HepG2 (cell line): ENCODE data around the gene HHATL. TPM values are rescaled to one million over a fixed set of nuclear protein-coding genes. Genes with fewer than 3 reads are reported as not detected.
A peak's percentile ranks its signal among the peaks of the same experiment; 100 is the strongest.

ENCODE experiments used
- ATAC-seq: fragments of 200-7000 bp; cut with Tn5 transposase; 3 replicates; pipeline ENCODE4 v1.9.1; 2020; ENCODE audit warnings: mild to moderate bottlenecking, moderate library complexity
- BruUV-seq: library from RNA; stranded (reverse); fragments of 400-500 nt; replicated peaks from 2 replicates; lab custom pipeline; 2021; lab: Mats Ljungman, UMichigan
- CTCF ChIA-PET: fragments of 300-600 bp; formaldehyde crosslinking; extraction: SDS; loops from one replicate; lab custom pipeline; 2021; ENCODE audit warnings: low total read pairs, inconsistent platforms, low intra/inter-chr PET ratio; lab: Yijun Ruan, JAX
- POLR2A ChIA-PET: fragments of 350-600 bp; sonication (Branson Sonifier 250); formaldehyde crosslinking; loops from one replicate; lab custom pipeline; 2020; ENCODE audit warnings: antibody characterized with exemption, inconsistent platforms; lab: Yijun Ruan, JAX
- DNase-seq: peaks from one replicate; pipeline ENCODE4 v3.0.0-alpha.2; 2015; ENCODE audit warnings: low spot score
- FAIRE-seq: peaks from 3 replicates; lab custom pipeline; 2011; peaks lifted over from hg19 to GRCh38; lab: Jason Lieb, UNC
- H2AFZ ChIP-seq: one replicate; pipeline ENCODE4 v1.6.1; 2011; ENCODE audit warnings: low read length, inconsistent platforms
- H3K27ac ChIP-seq: fragments of 300-600 bp; 3 replicates; pipeline ENCODE4 v1.8.0; 2011; ENCODE audit warnings: mixed run types, mild to moderate bottlenecking, mixed read lengths, low read length, inconsistent platforms; ENCODE audit not compliant: insufficient read depth; ENCODE audit errors: extremely low read length
- H3K27me3 ChIP-seq, 2 experiments: fragments of 200-600 bp in 1 of 2; 2 replicates in 1 of 2; 3 replicates in 1 of 2; pipeline versions ENCODE4 v1.6.0 to v1.8.0; 2011; ENCODE audit warnings: low read length in 2 of 2, mild to moderate bottlenecking in 2 of 2, moderate library complexity in 2 of 2, inconsistent platforms in 1 of 2; ENCODE audit not compliant: insufficient read depth in 2 of 2, control insufficient read depth in 1 of 2
- H3K36me3 ChIP-seq, 2 experiments: fragments of 200-600 bp in 1 of 2; replicated peaks in 1 of 2; 2 replicates in 1 of 2; 3 replicates in 1 of 2; pipeline versions ENCODE4 v1.5.1 to v1.8.0; 2011; ENCODE audit warnings: low read length in 2 of 2, inconsistent platforms in 1 of 2; ENCODE audit not compliant: insufficient read depth in 2 of 2, control insufficient read depth in 1 of 2
- H3K4me1 ChIP-seq: 2 replicates; pipeline ENCODE4 v1.5.1; 2012; ENCODE audit warnings: low read length, inconsistent platforms; ENCODE audit not compliant: insufficient read depth
- H3K4me2 ChIP-seq: 2 replicates; pipeline ENCODE4 v1.6.0; 2011; ENCODE audit warnings: low read depth, low read length, inconsistent platforms
- H3K4me3 ChIP-seq, 3 experiments: fragments of 200-600 bp in 1 of 3; sonication (generic), shearing (Covaris generic) in 1 of 3; replicated peaks in 1 of 3; 2 replicates each; pipeline ENCODE4 v1.5.1; 2011 to 2016; ENCODE audit warnings: low read length in 3 of 3, inconsistent platforms in 2 of 3, low read depth in 2 of 3, mild to moderate bottlenecking in 2 of 3, control low read depth in 1 of 3, mixed read lengths in 1 of 3; ENCODE audit not compliant: insufficient read depth in 1 of 3
- H3K79me2 ChIP-seq: one replicate; pipeline ENCODE4 v1.6.1; 2011; ENCODE audit warnings: low read length, inconsistent platforms; ENCODE audit not compliant: insufficient read depth
- H3K9ac ChIP-seq: 2 replicates; pipeline ENCODE4 v1.6.0; 2011; ENCODE audit warnings: mild to moderate bottlenecking, low read depth, low read length, inconsistent platforms; ENCODE audit not compliant: insufficient read depth
- H3K9me3 ChIP-seq: 2 replicates; pipeline ENCODE4 v1.5.1; 2012; ENCODE audit warnings: mild to moderate bottlenecking, low read length
- H4K20me1 ChIP-seq: 2 replicates; pipeline ENCODE4 v1.6.0; 2011; ENCODE audit warnings: inconsistent platforms, mild to moderate bottlenecking, low read length, moderate library complexity; ENCODE audit not compliant: insufficient read depth
- ELF1 ChIP-seq: sonication (generic); formaldehyde crosslinking; IDR thresholded peaks from 2 replicates; pipeline ENCODE4 v1.4.0; 2020; ENCODE audit warnings: missing genetic modification reagents
- ELF3 ChIP-seq: IDR thresholded peaks from 2 replicates; pipeline ENCODE4 v1.6.1; 2016; ENCODE audit warnings: missing genetic modification reagents, missing compliant biosample characterization
- ETV5 ChIP-seq: IDR thresholded peaks from 2 replicates; pipeline ENCODE4 v1.6.1; 2018; ENCODE audit warnings: missing biosample characterization, missing genetic modification reagents, inconsistent platforms, borderline replicate concordance
- FOSL2 ChIP-seq: sonication (generic); formaldehyde crosslinking; IDR thresholded peaks from 2 replicates; pipeline ENCODE4 v1.4.0; 2020; ENCODE audit warnings: missing genetic modification reagents
- HDAC1 ChIP-seq: sonication (generic); formaldehyde crosslinking; IDR thresholded peaks from 2 replicates; pipeline ENCODE4 v1.5.1; 2020; ENCODE audit warnings: mild to moderate bottlenecking, missing genetic modification reagents
- HIVEP1 ChIP-seq: sonication (generic); formaldehyde crosslinking; IDR thresholded peaks from 2 replicates; pipeline ENCODE4 v1.4.0; 2020; ENCODE audit warnings: mild to moderate bottlenecking, missing genetic modification reagents
- KDM5B ChIP-seq: sonication (generic); formaldehyde crosslinking; IDR thresholded peaks from 2 replicates; pipeline ENCODE4 v1.4.0; 2020; ENCODE audit warnings: missing genetic modification reagents, mild to moderate bottlenecking, borderline replicate concordance
- MZF1 ChIP-seq: sonication (generic); formaldehyde crosslinking; IDR thresholded peaks from 2 replicates; pipeline ENCODE4 v1.8.1; 2023; ENCODE audit warnings: mild to moderate bottlenecking, missing genetic modification reagents, borderline replicate concordance
- POLR2G ChIP-seq: fragments of 200-400 bp; formaldehyde crosslinking; IDR thresholded peaks from 2 replicates; pipeline ENCODE4 v1.6.1; 2018; ENCODE audit warnings: mild to moderate bottlenecking, low read depth, low read length, moderate library complexity
- PRDM15 ChIP-seq: sonication (generic); formaldehyde crosslinking; IDR thresholded peaks from 2 replicates; pipeline ENCODE4 v1.4.0; 2020; ENCODE audit warnings: missing genetic modification reagents
- RARA ChIP-seq: IDR thresholded peaks from 2 replicates; pipeline ENCODE4 v1.6.1; 2016; ENCODE audit warnings: missing genetic modification reagents, missing compliant biosample characterization
- SAP130 ChIP-seq: IDR thresholded peaks from 2 replicates; pipeline ENCODE4 v1.6.1; 2016; ENCODE audit warnings: low read depth
- SIN3B ChIP-seq: fragments of 150-350 bp; IDR thresholded peaks from 2 replicates; pipeline ENCODE4 v1.6.1; 2014; ENCODE audit warnings: low read length
- SOX6 ChIP-seq, 2 experiments: fragments of 450-650 bp in 1 of 2; sonication (generic) in 1 of 2; formaldehyde crosslinking in 1 of 2; IDR thresholded peaks; 2 replicates each; pipeline versions ENCODE4 v1.4.0 to v1.6.1; 2017 to 2020; ENCODE audit warnings: antibody characterized with exemption in 1 of 2, mild to moderate bottlenecking in 1 of 2, missing genetic modification reagents in 1 of 2
- ZFY ChIP-seq: sonication (generic); formaldehyde crosslinking; IDR thresholded peaks from 2 replicates; pipeline ENCODE4 v1.4.0; 2020; ENCODE audit warnings: missing genetic modification reagents
- ZMYM3 ChIP-seq: sonication (generic); formaldehyde crosslinking; IDR thresholded peaks from 2 replicates; pipeline ENCODE4 v1.5.1; 2020; ENCODE audit warnings: mild to moderate bottlenecking, missing genetic modification reagents
- ZNF138 ChIP-seq: sonication (generic); formaldehyde crosslinking; IDR thresholded peaks from 2 replicates; pipeline ENCODE4 v1.5.0; 2020; ENCODE audit warnings: mild to moderate bottlenecking, low read depth, missing genetic modification reagents
- ZNF335 ChIP-seq: sonication (generic); formaldehyde crosslinking; IDR thresholded peaks from 2 replicates; pipeline ENCODE4 v1.4.0; 2020; ENCODE audit warnings: missing genetic modification reagents
- ZNF598 ChIP-seq: sonication (generic); formaldehyde crosslinking; IDR thresholded peaks from 2 replicates; pipeline ENCODE4 v1.5.1; 2020; ENCODE audit warnings: mild to moderate bottlenecking, missing genetic modification reagents, borderline replicate concordance
- ZNF629 ChIP-seq: sonication (generic); formaldehyde crosslinking; conservative IDR thresholded peaks from 2 replicates; pipeline ENCODE4 v1.5.0; 2020; ENCODE audit warnings: missing genetic modification reagents
- WGBS: methylation state at CpG from one replicate; pipeline ENCODE4 v1.1.6; 2017; ENCODE audit warnings: low lambda C conversion rate; 5-methylcytosine and 5-hydroxymethylcytosine counted together
- in situ Hi-C: cut with HindIII; loops from 2 replicates; pipeline ENCODE4 v1.10.0; 2017; ENCODE audit warnings: low pct_unique_long_range_greater_than_20kb; ENCODE audit not compliant: extremely low pct_ligation_motif_present
- intact Hi-C: fragments of 100-400 bp; cut with micrococcal nuclease; formaldehyde crosslinking; loops from one replicate; pipeline ENCODE4 v1.10.0; 2022; ENCODE audit not compliant: unreplicated experiment
- polyA plus RNA-seq, 8 experiments: library from polyadenylated mRNA; depleted of rRNA in 3 of 8; stranded (reverse) in 7 of 8; unstranded in 1 of 8; fragments of >200 nt; fragmentation: Illumina TruSeq in 4 of 8; extraction: Trizol in 4 of 8; gene quantifications; 2 replicates each; pipeline versions ENCODE4 v1.2.1 to v1.2.3, GENCODE V29; 2011 to 2016; ENCODE audit warnings: low read depth in 4 of 8, missing spikeins in 1 of 8, mixed read lengths in 1 of 8; ENCODE audit not compliant: insufficient read depth in 1 of 8
- total RNA-seq, 5 experiments: library from RNA; depleted of rRNA; stranded (reverse); fragments of >200 nt; fragmentation: Illumina TruSeq; extraction: Trizol; gene quantifications; 2 replicates each; pipeline ENCODE4 v1.2.3, GENCODE V29; 2016; ENCODE audit warnings: low read depth in 1 of 5

The HHATL gene
- total and polyA plus RNA-seq, 2 of the 13 experiments (the other 11 are each of a cell fraction or from before 2014, with no cell fraction given) = 0.26 TPM; not detected in 1

DNA sequence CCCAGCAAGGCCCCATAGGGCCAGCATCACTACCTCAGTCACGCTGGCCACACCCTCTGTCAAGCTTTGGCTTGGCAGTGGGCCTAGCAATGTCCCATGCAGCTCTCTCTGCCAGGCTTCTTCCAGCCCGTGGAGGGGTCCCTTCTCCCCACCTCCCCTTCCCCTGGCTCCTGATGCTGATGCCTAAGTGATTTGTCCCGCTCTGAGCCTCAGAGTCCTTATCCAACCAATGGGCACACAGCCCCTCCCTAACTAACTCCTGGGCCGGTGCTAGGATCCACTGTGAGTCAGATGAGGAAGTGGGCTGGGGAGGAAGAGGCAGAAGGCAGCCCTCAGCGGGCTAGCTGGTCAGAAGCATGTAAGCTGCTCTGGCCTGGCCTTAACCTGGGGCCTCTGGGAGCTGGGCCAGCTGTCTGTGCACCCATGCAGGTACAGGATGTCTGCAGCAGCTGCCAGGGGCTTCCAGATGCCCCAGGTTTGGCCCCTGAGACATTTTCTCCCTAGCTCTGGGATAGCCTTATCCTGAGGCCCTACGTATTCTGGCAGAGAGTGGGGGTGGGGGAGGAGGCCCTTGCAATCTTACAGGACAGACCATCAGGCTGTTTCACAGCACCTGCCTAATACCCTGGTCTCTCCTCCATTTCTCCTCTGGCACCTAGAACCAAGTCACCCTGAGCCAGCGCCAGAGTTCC, 49.8 kb downstream of the HHATL start:
- CTCF ChIA-PET = no interaction called here
- H3K27ac ChIP-seq = no peak overlapping the region
- H3K9ac ChIP-seq = peak overlapping the region; percentile 80
- ATAC-seq = peak; percentile 32
- no peaks in the 10 kb centered on the region for H3K9me3 ChIP-seq
- peak overlapping the region; percentile 90 for H3K4me2 ChIP-seq
- DNase-seq = peak; percentile 29
- no peak for FAIRE-seq
- H3K79me2 ChIP-seq = peaks cover 7% of the 10 kb centered on the region
- 42% methylated on average over 2 of the region's 7 CpGs for WGBS
- H3K4me1 ChIP-seq = peaks cover 57% of the 10 kb centered on the region
- H2AFZ ChIP-seq = no peak overlapping the region
- H4K20me1 ChIP-seq = no peaks in the 10 kb centered on the region
- H3K27me3 ChIP-seq = no peaks in the 10 kb centered on the region
- no peaks in the 10 kb centered on the region; a peak in 1 of 5 replicates for H3K36me3 ChIP-seq
- intact Hi-C loops (loop anchor here (5.0 kb wide), 3 partner anchors 80 to 180 kb away; no protein-coding TSS in a partner anchor), in situ Hi-C loops (loop anchor here (5.0 kb wide), 1 partner anchor 95 kb away; no protein-coding TSS in a partner anchor)
- BruUV-seq = TSS peak; percentile 43
- H3K4me3 ChIP-seq = peak overlapping the region; percentile 71 to 89 (median 83); a peak in 5 of 6 replicates
- POLR2A ChIA-PET = interaction anchor here (1.2 to 1.7 kb wide), 4 partner anchors 39 to 103 kb away, joined by 4 to 8 read pairs (median 4); partner anchors contain the start of genes NKTR and SS18L2
- peak; percentile 16; the same call in 1 of the 2 replicates for TF ChIP-seq KDM5B (CRISPR knock-in tag)
- peak; percentile 48; the same call in 1 of the 2 replicates for TF ChIP-seq FOSL2 (CRISPR knock-in tag)
- TF ChIP-seq SOX6 (IDR thresholded peaks at IDR 0.05) = no peak
- TF ChIP-seq SOX6 (CRISPR knock-in tag; IDR thresholded peaks at IDR 0.05) = 0 out of 2 replicates have a peak, but pooled peaks have one; percentile 17
- peak; percentile 16; the same call in 1 of the 2 replicates for TF ChIP-seq RARA
- TF ChIP-seq POLR2G = peak; percentile 54
- TF ChIP-seq SAP130 (CRISPR knock-in tag) = peak; percentile 51
- TF ChIP-seq ELF3 = peak; percentile 82
- TF ChIP-seq HDAC1 (CRISPR knock-in tag) = peak; percentile 51; the same call in 1 of the 2 replicates
- TF ChIP-seq SIN3B = no peak
- no peak for TF ChIP-seq MZF1
- TF ChIP-seq ELF1 (CRISPR knock-in tag) = peak; percentile 46; the same call in 1 of the 2 replicates
- TF ChIP-seq ZFY (CRISPR knock-in tag) = 0 out of 2 replicates have a peak, but pooled peaks have one; percentile 4
- 0 out of 2 replicates have a peak, but pooled peaks have one; percentile 21 for TF ChIP-seq ZMYM3 (CRISPR knock-in tag)
- TF ChIP-seq PRDM15 = no peak
- 0 out of 2 replicates have a peak, but pooled peaks have one; percentile 34 for TF ChIP-seq HIVEP1 (CRISPR knock-in tag)
- no peak for TF ChIP-seq ZNF138
- peak; percentile 14; the same call in 1 of the 2 replicates for TF ChIP-seq ETV5
- no peak for TF ChIP-seq ZNF335 (CRISPR knock-in tag)
- TF ChIP-seq ZNF629 (CRISPR knock-in tag) = peak; percentile 77
- 0 out of 2 replicates have a peak, but pooled peaks have one; percentile 59 for TF ChIP-seq ZNF598 (CRISPR knock-in tag)
